ENCODE measurements around the gene UBXN6.

UBXN6 gene

GRCh38 chr19:4493104-4493928, 35.7 kb upstream of the UBXN6 start:
- DNase-seq = no peak

GRCh38 chr19:4492337-4493103, 34.9 kb upstream of the UBXN6 start:
- DNase-seq = no peak

- no peak for DNase-seq
These were observed 33.9 kb upstream of the UBXN6 start for GRCh38 chr19:4491446-4491845.

- no peak for DNase-seq
These were observed 30.9 kb upstream of the UBXN6 start for GRCh38 chr19:4488496-4488895.

- DNase-seq = no peak
These were observed 30.0 kb upstream of the UBXN6 start for GRCh38 chr19:4487572-4487971.

GRCh38 chr19:4483385-4483784, 25.8 kb upstream of the UBXN6 start:
- no peak for DNase-seq

- DNase-seq = no peak
These were observed 25.2 kb upstream of the UBXN6 start for GRCh38 chr19:4482721-4483364.

GRCh38 chr19:4477034-4477801, 19.6 kb upstream of the UBXN6 start:
- no peak for DNase-seq

GRCh38 chr19:4474514-4475022, 17.0 kb upstream of the UBXN6 start:
- peak; percentile 46 for DNase-seq

GRCh38 chr19:4473763-4474513, 16.3 kb upstream of the UBXN6 start:
- DNase-seq = no peak

GRCh38 chr19:4473011-4473762, 15.6 kb upstream of the UBXN6 start:
- DNase-seq = no peak

- no peak for DNase-seq
These were observed 14.8 kb upstream of the UBXN6 start, which contains the start of gene HDGFL2 for GRCh38 chr19:4472174-4472974. HDGFL2 (plus strand) TSS chr19:4472297; CDS start chr19:4472351, 54 bp downstream.

GRCh38 chr19:4471403-4472173, 14.0 kb upstream of the UBXN6 start:
- peak; percentile 100 for DNase-seq

GRCh38 chr19:4467835-4468234, 10.2 kb upstream of the UBXN6 start:
- DNase-seq = no peak

- DNase-seq = no peak
These were observed 7.4 kb upstream of the UBXN6 start for GRCh38 chr19:4464815-4465581.

- DNase-seq = peak; percentile 55
These were observed 546 bp downstream of the UBXN6 start for GRCh38 chr19:4456843-4457653.

- no peak for DNase-seq
These were observed 1.1 kb downstream of the UBXN6 start for GRCh38 chr19:4456476-4456842.

All from activated CD4-positive, alpha-beta T cell treated with anti-CD3 and anti-CD28 coated beads, Interleukin-10, Interleukin-2, amounts not matched to agents 100 ng/mL and 50 ng/mL, durations not matched to agents 16 hours and 8 hours (primary cell).